ENCODE results near the gene AFP.

The AFP gene

DNA sequence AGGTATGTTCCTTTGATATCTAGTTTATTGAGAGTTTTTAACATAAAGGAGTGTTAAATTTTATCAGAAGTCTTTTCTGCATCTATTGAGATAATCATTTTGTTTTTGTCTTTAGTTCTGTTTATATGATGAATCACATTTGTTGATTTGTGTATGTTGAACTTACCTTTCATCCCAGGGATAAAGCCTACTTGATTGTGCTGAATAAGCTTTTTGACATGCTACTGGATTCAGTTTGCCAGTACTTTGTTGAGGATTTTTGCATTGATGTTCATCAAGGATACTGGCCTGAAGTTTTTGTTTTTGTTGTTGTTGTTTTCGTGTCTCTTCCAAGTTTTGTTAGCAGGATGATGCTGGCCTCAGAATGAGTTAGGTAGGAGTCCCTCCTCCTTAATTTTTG is 34.7 kb downstream of the AFP start:
- no peak for DNase-seq

DNA sequence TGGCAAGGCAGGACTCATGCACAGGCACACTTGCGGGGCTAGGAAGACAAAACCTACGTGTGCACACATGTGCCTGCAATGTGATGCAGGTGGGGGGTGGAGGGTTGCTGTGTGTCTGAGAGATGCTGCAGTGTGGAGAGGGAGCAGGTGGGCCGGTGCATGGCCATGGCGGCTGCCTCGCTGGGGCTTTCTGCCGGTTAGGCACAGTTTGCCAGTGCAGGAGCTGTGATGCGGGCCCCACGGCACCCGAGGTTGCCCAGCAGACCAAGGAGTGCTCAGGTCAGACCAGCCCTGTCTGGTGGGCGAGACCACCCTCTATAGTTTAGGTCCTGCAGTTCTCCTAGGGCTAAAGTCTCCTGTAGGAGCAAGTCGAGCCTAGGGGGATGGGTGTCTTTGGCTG is 41.2 kb downstream of the AFP start:
- DNase-seq, result no peak

DNA sequence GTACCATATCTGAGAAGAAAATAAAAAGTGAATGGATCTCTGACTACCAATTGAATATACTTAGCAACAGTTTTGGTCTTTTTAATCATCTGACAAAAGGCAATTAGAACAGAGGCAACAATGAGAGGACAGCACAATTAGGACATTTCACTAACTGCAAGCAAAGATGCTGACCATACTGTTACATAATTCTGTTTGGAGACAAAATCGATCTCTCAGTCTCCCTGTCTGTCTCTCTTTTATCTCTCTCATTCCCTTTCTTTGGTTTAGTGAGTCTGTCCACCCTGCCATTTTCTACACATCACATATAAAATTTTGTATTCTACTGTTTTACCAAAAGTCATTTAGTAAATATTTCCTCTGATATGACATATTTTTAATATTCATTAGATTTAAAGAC is 43.3 kb downstream of the AFP start:
- DNase-seq, result no peak

DNA sequence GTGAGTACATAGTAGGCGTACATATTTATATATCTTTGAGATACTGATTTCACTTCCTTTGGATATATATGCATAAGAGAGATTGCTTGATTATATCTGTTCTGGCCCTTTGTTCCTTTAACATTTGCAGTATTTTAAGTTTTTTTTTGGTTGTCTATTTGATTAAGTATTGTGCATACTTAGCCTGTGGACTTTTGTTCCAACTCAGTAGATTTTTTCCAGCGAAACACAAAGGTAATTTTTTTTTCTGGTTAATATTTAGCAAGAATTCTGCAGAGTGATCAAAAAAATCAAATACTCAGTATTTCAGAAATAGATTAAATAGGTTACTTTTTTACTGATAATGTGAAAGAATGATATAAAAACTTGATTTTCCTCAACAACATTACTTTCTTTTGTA is 45.3 kb downstream of the AFP start, which contains the start of gene AFM:
Gene AFM, plus strand, starts transcription at position 388 of the 400 bp plus-strand sequence. CDS start 31 bp downstream, outside the sequence.
- DNase-seq, result no peak

DNA sequence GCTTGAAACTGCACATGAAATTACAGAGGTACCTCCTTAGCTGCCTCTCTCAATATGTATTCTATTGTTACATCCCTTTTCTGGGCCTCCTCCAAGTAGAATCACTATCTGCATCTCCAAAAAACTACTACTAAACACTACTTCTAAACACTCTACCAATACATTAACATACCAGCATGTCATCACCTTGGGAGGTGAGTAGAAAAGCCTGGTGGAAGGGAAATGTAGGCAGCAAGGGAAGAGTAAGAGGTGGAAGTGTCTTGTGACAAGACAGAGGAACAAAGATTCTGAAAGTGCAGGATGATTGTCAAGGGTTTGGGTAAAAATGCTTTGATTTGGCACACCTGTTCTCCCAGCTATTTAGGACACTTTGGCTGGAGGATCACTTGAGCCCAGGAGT is 49.1 kb downstream of the AFP start:
- DNase-seq, result no peak

DNA sequence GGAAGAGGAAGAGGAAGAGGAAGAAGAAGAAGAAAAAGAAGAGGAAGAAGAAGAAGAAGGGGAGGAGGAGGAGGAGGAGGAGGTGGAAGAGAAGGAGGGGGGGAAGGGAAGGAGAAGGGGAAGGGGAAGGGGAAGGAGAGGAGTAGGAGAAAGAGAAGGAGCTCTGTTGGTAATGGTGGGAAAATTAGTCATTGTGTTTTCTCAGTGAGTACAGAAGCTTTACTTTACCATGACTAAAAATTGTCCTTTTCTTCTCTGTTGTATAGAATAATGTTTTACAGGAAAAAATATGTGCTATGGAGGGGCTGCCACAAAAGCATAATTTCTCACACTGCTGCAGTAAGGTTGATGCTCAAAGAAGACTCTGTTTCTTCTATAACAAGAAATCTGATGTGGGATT is 49.6 kb downstream of the AFP start:
- DNase-seq, result no peak

DNA sequence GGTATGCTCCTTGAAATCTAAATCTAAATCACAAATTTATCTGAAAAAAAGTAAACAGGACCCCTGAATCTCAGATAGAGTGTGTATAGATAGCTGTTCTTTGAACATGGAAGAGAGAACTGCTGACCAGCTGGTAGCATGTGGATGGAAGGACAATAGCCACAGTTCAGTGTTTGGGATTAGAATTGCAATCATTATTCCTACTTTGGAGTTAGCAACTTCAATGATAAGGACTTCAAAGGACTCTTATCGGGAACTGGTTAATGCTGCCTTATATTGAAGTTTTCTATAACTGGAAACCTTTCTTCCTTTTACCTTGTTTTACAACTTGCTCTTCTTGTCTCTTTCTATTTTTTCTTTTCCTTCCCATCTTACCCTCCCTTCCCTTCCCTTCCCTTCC is 50.5 kb downstream of the AFP start:
- no peak for DNase-seq

DNA sequence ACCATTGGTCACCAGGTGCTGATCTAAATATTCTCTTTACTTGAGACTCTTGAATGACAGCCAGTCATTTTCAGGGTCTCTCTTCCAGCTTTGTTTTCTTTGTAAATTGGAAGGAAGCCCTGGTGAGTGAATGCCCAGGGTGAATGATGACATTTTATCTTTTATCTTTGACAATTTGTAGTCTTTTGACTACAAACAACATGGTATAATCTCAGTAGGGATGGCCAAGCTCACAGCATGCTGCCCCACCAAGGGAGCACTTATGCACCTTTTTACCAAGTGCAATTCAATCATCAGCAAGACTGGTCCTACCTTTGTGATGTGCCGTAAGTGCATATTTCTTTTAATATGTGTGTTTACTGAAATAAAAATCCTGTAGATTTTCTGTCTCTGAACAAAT is 51.2 kb downstream of the AFP start:
- DNase-seq, result no peak

DNA sequence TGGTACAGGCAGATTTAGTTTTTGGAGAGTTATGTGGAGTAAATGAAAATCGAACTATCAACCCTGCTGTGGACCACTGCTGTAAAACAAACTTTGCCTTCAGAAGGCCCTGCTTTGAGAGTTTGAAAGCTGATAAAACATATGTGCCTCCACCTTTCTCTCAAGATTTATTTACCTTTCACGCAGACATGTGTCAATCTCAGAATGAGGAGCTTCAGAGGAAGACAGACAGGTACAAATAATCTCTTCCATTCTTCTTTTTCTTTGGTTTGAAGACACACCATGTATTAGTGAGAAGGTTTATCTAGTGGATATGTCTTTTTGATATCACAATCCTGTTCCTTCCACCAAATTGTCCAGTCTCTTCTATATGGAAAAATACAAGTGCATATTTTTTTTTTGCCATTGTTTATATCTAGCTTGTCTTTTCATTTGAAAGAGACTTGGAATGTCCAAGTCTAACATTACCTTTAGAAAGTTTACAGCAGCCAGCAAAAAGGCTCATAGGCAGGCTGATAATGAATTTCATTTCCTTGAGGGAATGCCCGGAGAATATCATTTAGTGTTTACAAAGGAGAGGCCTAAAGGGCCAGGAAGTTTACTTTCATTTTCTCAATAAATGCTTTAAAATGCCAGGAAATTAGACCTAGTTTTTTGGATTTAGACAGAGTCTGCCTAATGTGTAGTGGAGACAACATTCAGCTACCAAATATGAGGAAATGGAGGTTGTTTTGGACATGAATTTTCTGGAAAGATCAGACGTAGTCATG is 64.2 kb downstream of the AFP start:
- DNase-seq, result no peak

DNA sequence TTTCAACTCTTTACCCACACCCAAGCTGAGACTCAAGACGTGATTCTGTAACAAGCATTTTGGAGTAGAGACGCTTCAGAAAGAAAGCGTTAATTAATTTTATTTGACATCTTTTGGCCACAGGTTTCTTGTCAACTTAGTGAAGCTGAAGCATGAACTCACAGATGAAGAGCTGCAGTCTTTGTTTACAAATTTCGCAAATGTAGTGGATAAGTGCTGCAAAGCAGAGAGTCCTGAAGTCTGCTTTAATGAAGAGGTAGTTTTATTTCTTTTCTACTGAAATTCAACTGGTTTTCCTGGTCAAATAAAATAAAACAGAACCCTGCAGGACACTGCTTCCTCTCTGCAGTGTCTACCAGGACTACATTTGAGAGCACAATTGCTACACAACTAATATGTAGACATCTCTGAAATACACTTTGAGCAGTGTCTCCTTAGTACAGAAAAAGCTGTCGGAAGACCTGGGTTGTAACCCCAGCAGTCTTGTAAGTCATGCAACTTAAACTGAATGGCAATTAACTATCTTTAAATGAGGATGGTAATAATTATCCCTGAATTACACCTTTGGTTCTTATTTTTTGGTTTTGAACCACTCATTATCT is 65.7 kb downstream of the AFP start:
- no peak for DNase-seq

DNA sequence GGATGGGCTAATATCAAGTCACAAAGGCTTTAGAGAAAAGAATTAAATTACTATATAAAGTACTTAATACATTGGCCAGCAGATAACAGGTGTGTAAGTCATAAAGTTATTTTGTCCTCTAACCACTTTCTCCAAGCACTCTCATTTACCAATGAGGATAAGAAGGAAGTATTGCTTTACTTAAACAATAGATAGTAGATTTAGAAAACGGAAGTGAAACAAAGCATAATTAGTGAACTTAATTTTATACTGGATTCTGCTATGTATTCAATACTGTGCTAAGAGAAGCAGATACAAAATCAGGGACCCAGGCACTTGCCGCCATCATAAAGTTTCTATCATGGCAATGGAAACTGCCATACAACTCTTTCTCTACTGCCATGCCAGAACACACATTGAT is 69.5 kb downstream of the AFP start:
- no peak for DNase-seq

Measured in activated CD4-positive, alpha-beta T cell treated with anti-CD3 and anti-CD28 coated beads, Interleukin-2, amount 50 U/mL, for 1 hour (primary cell).